ENCODE results near the gene USP6NL. TPM values are rescaled to one million over a fixed set of nuclear protein-coding genes. Genes with fewer than 3 reads are reported as not detected.
A peak's percentile ranks its signal among the peaks of the same experiment; 100 is the strongest.

The USP6NL gene
- total and polyA plus RNA-seq, 2 of the 13 experiments (the other 11 are each of a cell fraction or from before 2014, with no cell fraction given) = 10.5 to 22.9 TPM

DNA sequence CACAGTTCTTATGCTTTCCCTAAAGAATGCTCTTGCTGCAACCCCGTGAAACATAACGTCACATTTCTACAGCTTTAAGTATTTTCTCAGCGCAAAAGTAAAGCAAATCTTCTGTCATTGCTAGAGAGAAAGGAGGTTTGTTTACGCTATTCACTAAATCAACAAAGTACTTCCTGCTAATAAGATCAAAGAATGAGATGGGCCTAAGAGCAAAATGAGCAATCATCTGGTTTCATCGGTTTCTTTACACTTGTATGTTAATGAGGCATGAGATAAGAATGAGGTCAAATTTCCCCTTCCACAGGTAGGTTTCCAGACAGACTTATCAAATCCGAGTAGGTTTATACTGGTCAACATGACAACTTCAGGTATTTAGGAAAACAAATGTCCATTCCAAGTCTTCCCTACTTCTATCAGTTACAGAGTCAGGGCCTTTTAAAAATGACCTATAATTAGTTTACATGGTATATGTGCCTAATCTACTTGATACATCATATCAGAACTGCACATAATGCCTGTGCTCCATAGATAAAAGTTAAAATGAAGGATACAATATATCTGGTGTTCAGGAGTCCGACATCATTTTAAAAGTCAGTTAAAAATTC lies 8.4 kb downstream of the USP6NL start (continued):
- TF ChIP-seq, protein P1, sequence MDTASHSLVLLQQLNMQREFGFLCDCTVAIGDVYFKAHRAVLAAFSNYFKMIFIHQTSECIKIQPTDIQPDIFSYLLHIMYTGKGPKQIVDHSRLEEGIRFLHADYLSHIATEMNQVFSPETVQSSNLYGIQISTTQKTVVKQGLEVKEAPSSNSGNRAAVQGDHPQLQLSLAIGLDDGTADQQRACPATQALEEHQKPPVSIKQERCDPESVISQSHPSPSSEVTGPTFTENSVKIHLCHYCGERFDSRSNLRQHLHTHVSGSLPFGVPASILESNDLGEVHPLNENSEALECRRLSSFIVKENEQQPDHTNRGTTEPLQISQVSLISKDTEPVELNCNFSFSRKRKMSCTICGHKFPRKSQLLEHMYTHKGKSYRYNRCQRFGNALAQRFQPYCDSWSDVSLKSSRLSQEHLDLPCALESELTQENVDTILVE (CRISPR knock-in tag; IDR thresholded peaks at IDR 0.05) = peak; percentile 79
- TF ChIP-seq KLF13 (CRISPR knock-in tag; IDR thresholded peaks at IDR 0.05) (no peak), ZNF550 (CRISPR knock-in tag; IDR thresholded peaks at IDR 0.05; ENCODE audit: borderline replicate concordance) (no peak), JDP2 (CRISPR knock-in tag; IDR thresholded peaks at IDR 0.05; ENCODE audit: borderline replicate concordance) (no peak), ZNF224 (CRISPR knock-in tag; IDR thresholded peaks at IDR 0.05) (no peak), ZNF782 (CRISPR knock-in tag; IDR thresholded peaks at IDR 0.05; ENCODE audit: borderline replicate concordance) (no peak), SIN3B (IDR thresholded peaks at IDR 0.05; ENCODE audit: low read length) (no peak), ZNF781 (CRISPR knock-in tag; IDR thresholded peaks at IDR 0.05; ENCODE audit: borderline replicate concordance, not compliant biosample characterization) (no peak), FOXM1 (CRISPR knock-in tag; IDR thresholded peaks at IDR 0.05) (no peak), KAT8 (CRISPR knock-in tag; IDR thresholded peaks at IDR 0.05) (peak; percentile 54; the same call in 1 of the 2 replicates), NR2F1 (CRISPR knock-in tag; IDR thresholded peaks at IDR 0.05) (peak in 1 of 2 experiments; percentile 37; a peak in 1 of 4 replicates), KLF6 (CRISPR knock-in tag; IDR thresholded peaks at IDR 0.05) (no peak), ZNF788 (CRISPR knock-in tag; IDR thresholded peaks at IDR 0.05; ENCODE audit: borderline replicate concordance) (no peak), GZF1 (CRISPR knock-in tag; IDR thresholded peaks at IDR 0.05) (no peak), ZNF274 (CRISPR knock-in tag; IDR thresholded peaks at IDR 0.05) (no peak)
- TF ChIP-seq, protein P2, sequence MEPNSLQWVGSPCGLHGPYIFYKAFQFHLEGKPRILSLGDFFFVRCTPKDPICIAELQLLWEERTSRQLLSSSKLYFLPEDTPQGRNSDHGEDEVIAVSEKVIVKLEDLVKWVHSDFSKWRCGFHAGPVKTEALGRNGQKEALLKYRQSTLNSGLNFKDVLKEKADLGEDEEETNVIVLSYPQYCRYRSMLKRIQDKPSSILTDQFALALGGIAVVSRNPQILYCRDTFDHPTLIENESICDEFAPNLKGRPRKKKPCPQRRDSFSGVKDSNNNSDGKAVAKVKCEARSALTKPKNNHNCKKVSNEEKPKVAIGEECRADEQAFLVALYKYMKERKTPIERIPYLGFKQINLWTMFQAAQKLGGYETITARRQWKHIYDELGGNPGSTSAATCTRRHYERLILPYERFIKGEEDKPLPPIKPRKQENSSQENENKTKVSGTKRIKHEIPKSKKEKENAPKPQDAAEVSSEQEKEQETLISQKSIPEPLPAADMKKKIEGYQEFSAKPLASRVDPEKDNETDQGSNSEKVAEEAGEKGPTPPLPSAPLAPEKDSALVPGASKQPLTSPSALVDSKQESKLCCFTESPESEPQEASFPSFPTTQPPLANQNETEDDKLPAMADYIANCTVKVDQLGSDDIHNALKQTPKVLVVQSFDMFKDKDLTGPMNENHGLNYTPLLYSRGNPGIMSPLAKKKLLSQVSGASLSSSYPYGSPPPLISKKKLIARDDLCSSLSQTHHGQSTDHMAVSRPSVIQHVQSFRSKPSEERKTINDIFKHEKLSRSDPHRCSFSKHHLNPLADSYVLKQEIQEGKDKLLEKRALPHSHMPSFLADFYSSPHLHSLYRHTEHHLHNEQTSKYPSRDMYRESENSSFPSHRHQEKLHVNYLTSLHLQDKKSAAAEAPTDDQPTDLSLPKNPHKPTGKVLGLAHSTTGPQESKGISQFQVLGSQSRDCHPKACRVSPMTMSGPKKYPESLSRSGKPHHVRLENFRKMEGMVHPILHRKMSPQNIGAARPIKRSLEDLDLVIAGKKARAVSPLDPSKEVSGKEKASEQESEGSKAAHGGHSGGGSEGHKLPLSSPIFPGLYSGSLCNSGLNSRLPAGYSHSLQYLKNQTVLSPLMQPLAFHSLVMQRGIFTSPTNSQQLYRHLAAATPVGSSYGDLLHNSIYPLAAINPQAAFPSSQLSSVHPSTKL (CRISPR knock-in tag; IDR thresholded peaks at IDR 0.05) = peak; percentile 98
- TF ChIP-seq, protein P3, sequence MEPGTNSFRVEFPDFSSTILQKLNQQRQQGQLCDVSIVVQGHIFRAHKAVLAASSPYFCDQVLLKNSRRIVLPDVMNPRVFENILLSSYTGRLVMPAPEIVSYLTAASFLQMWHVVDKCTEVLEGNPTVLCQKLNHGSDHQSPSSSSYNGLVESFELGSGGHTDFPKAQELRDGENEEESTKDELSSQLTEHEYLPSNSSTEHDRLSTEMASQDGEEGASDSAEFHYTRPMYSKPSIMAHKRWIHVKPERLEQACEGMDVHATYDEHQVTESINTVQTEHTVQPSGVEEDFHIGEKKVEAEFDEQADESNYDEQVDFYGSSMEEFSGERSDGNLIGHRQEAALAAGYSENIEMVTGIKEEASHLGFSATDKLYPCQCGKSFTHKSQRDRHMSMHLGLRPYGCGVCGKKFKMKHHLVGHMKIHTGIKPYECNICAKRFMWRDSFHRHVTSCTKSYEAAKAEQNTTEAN (CRISPR knock-in tag; conservative IDR thresholded peaks at IDR 0.05) = peak; percentile 92
- TF ChIP-seq, protein P4, sequence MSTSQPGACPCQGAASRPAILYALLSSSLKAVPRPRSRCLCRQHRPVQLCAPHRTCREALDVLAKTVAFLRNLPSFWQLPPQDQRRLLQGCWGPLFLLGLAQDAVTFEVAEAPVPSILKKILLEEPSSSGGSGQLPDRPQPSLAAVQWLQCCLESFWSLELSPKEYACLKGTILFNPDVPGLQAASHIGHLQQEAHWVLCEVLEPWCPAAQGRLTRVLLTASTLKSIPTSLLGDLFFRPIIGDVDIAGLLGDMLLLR (CRISPR knock-in tag; IDR thresholded peaks at IDR 0.05) = no peak
- TF ChIP-seq, protein P5, sequence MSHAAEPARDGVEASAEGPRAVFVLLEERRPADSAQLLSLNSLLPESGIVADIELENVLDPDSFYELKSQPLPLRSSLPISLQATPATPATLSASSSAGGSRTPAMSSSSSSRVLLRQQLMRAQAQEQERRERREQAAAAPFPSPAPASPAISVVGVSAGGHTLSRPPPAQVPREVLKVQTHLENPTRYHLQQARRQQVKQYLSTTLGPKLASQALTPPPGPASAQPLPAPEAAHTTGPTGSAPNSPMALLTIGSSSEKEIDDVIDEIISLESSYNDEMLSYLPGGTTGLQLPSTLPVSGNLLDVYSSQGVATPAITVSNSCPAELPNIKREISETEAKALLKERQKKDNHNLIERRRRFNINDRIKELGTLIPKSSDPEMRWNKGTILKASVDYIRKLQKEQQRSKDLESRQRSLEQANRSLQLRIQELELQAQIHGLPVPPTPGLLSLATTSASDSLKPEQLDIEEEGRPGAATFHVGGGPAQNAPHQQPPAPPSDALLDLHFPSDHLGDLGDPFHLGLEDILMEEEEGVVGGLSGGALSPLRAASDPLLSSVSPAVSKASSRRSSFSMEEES (CRISPR knock-in tag; IDR thresholded peaks at IDR 0.05) = peak; percentile 46
- TF ChIP-seq, protein P6, sequence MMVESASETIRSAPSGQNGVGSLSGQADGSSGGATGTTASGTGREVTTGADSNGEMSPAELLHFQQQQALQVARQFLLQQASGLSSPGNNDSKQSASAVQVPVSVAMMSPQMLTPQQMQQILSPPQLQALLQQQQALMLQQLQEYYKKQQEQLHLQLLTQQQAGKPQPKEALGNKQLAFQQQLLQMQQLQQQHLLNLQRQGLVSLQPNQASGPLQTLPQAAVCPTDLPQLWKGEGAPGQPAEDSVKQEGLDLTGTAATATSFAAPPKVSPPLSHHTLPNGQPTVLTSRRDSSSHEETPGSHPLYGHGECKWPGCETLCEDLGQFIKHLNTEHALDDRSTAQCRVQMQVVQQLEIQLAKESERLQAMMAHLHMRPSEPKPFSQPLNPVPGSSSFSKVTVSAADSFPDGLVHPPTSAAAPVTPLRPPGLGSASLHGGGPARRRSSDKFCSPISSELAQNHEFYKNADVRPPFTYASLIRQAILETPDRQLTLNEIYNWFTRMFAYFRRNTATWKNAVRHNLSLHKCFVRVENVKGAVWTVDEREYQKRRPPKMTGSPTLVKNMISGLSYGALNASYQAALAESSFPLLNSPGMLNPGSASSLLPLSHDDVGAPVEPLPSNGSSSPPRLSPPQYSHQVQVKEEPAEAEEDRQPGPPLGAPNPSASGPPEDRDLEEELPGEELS (CRISPR knock-in tag; IDR thresholded peaks at IDR 0.05) = peak; percentile 96

Data from HepG2 (cell line).